Mesendoderm (in vitro differentiated cells): ENCODE results near the gene FBLN2.

Source experiments
- DNase-seq: peaks from one replicate; pipeline ENCODE4 v3.0.0; 2013
- H2AK5ac ChIP-seq: 2 replicates; pipeline ENCODE4 v1.6.1; 2013; ENCODE audit warnings: low read length, inconsistent platforms
- H2BK120ac ChIP-seq: 2 replicates; pipeline ENCODE4 v1.6.1; 2013; ENCODE audit warnings: low read depth, mild to moderate bottlenecking, low read length, moderate library complexity, mixed read lengths
- H2BK15ac ChIP-seq: replicated peaks from 2 replicates; pipeline ENCODE4 v1.6.1; 2013; ENCODE audit warnings: low read depth, mild to moderate bottlenecking, moderate library complexity
- H2BK5ac ChIP-seq: 2 replicates; pipeline ENCODE4 v1.6.1; 2013; ENCODE audit warnings: low read length, inconsistent platforms
- H3K18ac ChIP-seq: 2 replicates; pipeline ENCODE4 v1.6.1; 2013; ENCODE audit warnings: mild to moderate bottlenecking, low read length, mixed read lengths
- H3K23ac ChIP-seq: one replicate; pipeline ENCODE4 v1.6.1; 2013; ENCODE audit warnings: low read length
- H3K27ac ChIP-seq: 2 replicates; pipeline ENCODE4 v1.5.1; 2013; ENCODE audit warnings: low read depth, mild to moderate bottlenecking, inconsistent platforms, low read length, moderate library complexity
- H3K27me3 ChIP-seq: 2 replicates; pipeline ENCODE4 v1.6.1; 2013; ENCODE audit warnings: low read length, control low read depth, mild to moderate bottlenecking, inconsistent platforms; ENCODE audit not compliant: insufficient read depth, poor library complexity
- H3K36me3 ChIP-seq: 2 replicates; pipeline ENCODE4 v1.6.1; 2013; ENCODE audit warnings: low read length, inconsistent platforms; ENCODE audit not compliant: control insufficient read depth, insufficient read depth
- H3K4ac ChIP-seq: one replicate; pipeline ENCODE4 v1.6.1; 2013; ENCODE audit warnings: low read depth, mild to moderate bottlenecking, low read length, moderate library complexity
- H3K4me1 ChIP-seq: 2 replicates; pipeline ENCODE4 v1.6.1; 2013; ENCODE audit warnings: low read depth, low read length, inconsistent platforms; ENCODE audit not compliant: control insufficient read depth
- H3K4me2 ChIP-seq: 2 replicates; pipeline ENCODE4 v1.6.1; 2013; ENCODE audit warnings: low read length
- H3K4me3 ChIP-seq: 2 replicates; pipeline ENCODE4 v1.5.1; 2013; ENCODE audit warnings: mild to moderate bottlenecking, low read length
- H3K56ac ChIP-seq: one replicate; pipeline ENCODE4 v1.6.1; 2013; ENCODE audit warnings: low read length
- H3K79me1 ChIP-seq: 2 replicates; pipeline ENCODE4 v1.6.1; 2013; ENCODE audit warnings: low read length, inconsistent platforms
- H3K79me2 ChIP-seq: 2 replicates; pipeline ENCODE4 v1.6.1; 2013; ENCODE audit warnings: mild to moderate bottlenecking, low read length; ENCODE audit not compliant: control insufficient read depth, insufficient read depth
- H3K9ac ChIP-seq: 2 replicates; pipeline ENCODE4 v1.6.1; 2013; ENCODE audit warnings: low read length, inconsistent platforms
- H4K5ac ChIP-seq: one replicate; pipeline ENCODE4 v1.6.1; 2013; ENCODE audit warnings: low read length
- H4K8ac ChIP-seq: one replicate; pipeline ENCODE4 v1.6.1; 2013; ENCODE audit warnings: low read depth, mild to moderate bottlenecking, control low read depth, low read length, moderate library complexity
- WGBS: extraction: QIAGEN DNeasy Blood & Tissue Kit; methylation state at CpG from one replicate; pipeline ENCODE4 v1.1.7; 2013; ENCODE audit warnings: low lambda C conversion rate, missing lambda C conversion rate; ENCODE audit not compliant: insufficient coverage; ENCODE audit errors: extremely low coverage; 5-methylcytosine and 5-hydroxymethylcytosine counted together

Gene FBLN2

GRCh38 chr3:13650210-13651056, 101.5 kb downstream of the FBLN2 start:
- H3K79me1 ChIP-seq, result no peaks in the 10 kb centered on the region
- DNase-seq, result peak; percentile 90
- H3K23ac ChIP-seq, result no peak overlapping the region
- WGBS, result no CpG with 5 or more reads among the region's 48 CpGs
- no peak overlapping the region for H3K4me3 ChIP-seq
- H4K8ac ChIP-seq, result no peak overlapping the region
- no peak overlapping the region for H2BK15ac ChIP-seq
- H2AK5ac ChIP-seq, result no peak overlapping the region
- H4K5ac ChIP-seq, result no peak overlapping the region
- H2BK5ac ChIP-seq, result no peak overlapping the region
- H3K9ac ChIP-seq, result no peak overlapping the region
- no peak overlapping the region for H3K56ac ChIP-seq
- no peak overlapping the region for H2BK120ac ChIP-seq
- H3K79me2 ChIP-seq, result no peaks in the 10 kb centered on the region
- H3K4me1 ChIP-seq, result no peaks in the 10 kb centered on the region
- H3K18ac ChIP-seq, result no peak overlapping the region
- H3K4me2 ChIP-seq, result no peak overlapping the region
- no peak overlapping the region for H3K27ac ChIP-seq
- H3K27me3 ChIP-seq, result no peaks in the 10 kb centered on the region
- H3K4ac ChIP-seq, result no peak overlapping the region
- no peaks in the 10 kb centered on the region for H3K36me3 ChIP-seq

DNA sequence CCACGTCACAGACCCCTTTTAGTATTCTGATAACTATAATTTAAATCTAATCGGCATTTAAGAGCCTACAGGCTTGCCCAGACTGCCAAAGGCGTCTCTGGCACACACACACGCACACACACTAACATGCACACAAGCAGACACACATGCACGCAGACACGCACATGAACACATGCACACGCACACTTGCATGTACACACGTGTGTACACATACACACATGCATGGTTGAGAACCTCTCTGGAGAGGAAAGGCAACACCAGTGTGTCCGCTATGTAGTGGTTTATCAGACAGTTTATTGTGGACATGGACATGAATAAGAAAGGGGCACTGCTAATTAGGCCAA, 102.1 kb downstream of the FBLN2 start:
- no peaks in the 10 kb centered on the region for H3K79me1 ChIP-seq
- no peak overlapping the region for H3K18ac ChIP-seq
- H3K4ac ChIP-seq, result no peak overlapping the region
- no peak overlapping the region for H2BK15ac ChIP-seq
- no peak overlapping the region for H3K4me2 ChIP-seq
- no CpG with 5 or more reads among the region's 9 CpGs for WGBS
- no peak overlapping the region for H2BK120ac ChIP-seq
- no peak overlapping the region for H3K9ac ChIP-seq
- no peak for DNase-seq
- H3K27ac ChIP-seq, result no peak overlapping the region
- no peak overlapping the region for H2AK5ac ChIP-seq
- no peak overlapping the region for H3K56ac ChIP-seq
- H3K4me1 ChIP-seq, result no peaks in the 10 kb centered on the region
- H4K8ac ChIP-seq, result no peak overlapping the region
- no peaks in the 10 kb centered on the region for H3K79me2 ChIP-seq
- no peaks in the 10 kb centered on the region for H3K36me3 ChIP-seq
- no peak overlapping the region for H4K5ac ChIP-seq
- no peak overlapping the region for H3K23ac ChIP-seq
- H3K27me3 ChIP-seq, result no peaks in the 10 kb centered on the region
- no peak overlapping the region for H3K4me3 ChIP-seq
- H2BK5ac ChIP-seq, result no peak overlapping the region

DNA sequence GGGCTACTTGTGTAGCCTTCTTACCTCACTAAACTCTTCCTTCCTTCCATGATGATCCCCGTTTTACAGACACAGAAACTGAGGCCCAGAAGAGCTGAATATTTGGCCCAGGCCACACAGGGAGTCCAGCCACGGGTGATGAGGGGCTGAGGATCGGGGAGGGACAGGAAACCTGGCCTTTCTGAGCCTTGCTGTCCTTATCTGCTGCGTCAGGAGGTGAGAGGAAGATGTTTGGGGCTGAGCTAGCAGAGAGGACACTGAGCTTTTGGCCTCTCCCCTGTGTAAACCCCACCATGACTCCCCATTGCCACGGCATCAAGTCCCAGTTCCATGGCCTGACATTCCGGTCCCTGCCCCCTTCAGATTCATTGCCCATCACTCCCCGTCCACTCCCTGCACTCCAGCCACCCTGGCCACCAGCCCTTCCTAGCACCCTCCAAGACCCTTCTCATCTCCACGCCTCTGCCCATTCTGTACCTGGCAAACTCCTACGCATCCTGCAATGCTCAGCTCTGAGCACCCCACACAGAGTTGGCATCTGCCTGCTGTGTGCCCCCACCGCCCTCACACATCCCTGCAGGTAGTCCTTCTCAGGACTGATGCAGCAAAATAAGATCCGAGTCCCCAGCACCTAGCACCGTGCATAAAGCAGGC, 103.0 kb downstream of the FBLN2 start:
- Histone ChIP-seq H3K18ac (no peak overlapping the region), H3K27ac (no peak overlapping the region), H2BK120ac (no peak overlapping the region), H3K4ac (no peak overlapping the region), H3K4me2 (no peak overlapping the region), H3K79me2 (no peaks in the 10 kb centered on the region), H3K79me1 (no peaks in the 10 kb centered on the region), H4K5ac (no peak overlapping the region), H4K8ac (no peak overlapping the region), H3K36me3 (no peaks in the 10 kb centered on the region), H3K56ac (no peak overlapping the region), H3K27me3 (no peaks in the 10 kb centered on the region), H3K9ac (no peak overlapping the region), H3K4me1 (no peaks in the 10 kb centered on the region), H2BK5ac (no peak overlapping the region), H3K4me3 (no peak overlapping the region), H3K23ac (no peak overlapping the region), H2BK15ac (no peak overlapping the region), H2AK5ac (no peak overlapping the region)
- no peak for DNase-seq
- WGBS, result no CpG with 5 or more reads among the region's 12 CpGs

DNA sequence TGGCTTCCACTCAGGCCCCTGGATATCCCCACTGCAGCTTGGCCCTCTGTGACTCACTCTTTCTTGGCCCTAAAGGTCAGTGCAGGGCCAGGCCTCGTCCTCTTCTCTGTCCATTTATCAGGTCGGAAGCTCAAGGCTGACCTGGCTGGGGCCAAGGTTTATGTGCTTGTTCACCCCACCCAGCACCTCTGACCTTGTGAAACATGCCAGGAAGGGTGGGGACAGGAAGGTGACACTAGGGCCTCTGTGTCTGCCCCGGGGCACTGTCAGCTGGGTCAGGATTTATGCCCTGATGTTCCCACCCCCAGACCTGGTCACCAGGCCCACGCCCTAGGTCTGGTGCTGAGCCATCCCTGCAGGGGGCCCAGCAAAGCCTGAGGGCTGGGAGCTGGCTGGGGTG, 103.8 kb downstream of the FBLN2 start:
- Histone ChIP-seq H2BK5ac (no peak overlapping the region), H3K23ac (no peak overlapping the region), H3K79me2 (no peaks in the 10 kb centered on the region), H4K5ac (no peak overlapping the region), H3K9ac (no peak overlapping the region), H2AK5ac (no peak overlapping the region), H3K4me3 (no peak overlapping the region), H2BK15ac (no peak overlapping the region), H3K56ac (no peak overlapping the region), H3K27me3 (no peaks in the 10 kb centered on the region), H2BK120ac (no peak overlapping the region), H3K4ac (no peak overlapping the region), H3K79me1 (no peaks in the 10 kb centered on the region), H3K4me2 (no peak overlapping the region), H3K36me3 (no peaks in the 10 kb centered on the region), H3K27ac (no peak overlapping the region), H4K8ac (no peak overlapping the region), H3K4me1 (no peaks in the 10 kb centered on the region), H3K18ac (no peak overlapping the region)
- WGBS, result no CpG with 5 or more reads among the region's 4 CpGs
- DNase-seq, result no peak

DNA sequence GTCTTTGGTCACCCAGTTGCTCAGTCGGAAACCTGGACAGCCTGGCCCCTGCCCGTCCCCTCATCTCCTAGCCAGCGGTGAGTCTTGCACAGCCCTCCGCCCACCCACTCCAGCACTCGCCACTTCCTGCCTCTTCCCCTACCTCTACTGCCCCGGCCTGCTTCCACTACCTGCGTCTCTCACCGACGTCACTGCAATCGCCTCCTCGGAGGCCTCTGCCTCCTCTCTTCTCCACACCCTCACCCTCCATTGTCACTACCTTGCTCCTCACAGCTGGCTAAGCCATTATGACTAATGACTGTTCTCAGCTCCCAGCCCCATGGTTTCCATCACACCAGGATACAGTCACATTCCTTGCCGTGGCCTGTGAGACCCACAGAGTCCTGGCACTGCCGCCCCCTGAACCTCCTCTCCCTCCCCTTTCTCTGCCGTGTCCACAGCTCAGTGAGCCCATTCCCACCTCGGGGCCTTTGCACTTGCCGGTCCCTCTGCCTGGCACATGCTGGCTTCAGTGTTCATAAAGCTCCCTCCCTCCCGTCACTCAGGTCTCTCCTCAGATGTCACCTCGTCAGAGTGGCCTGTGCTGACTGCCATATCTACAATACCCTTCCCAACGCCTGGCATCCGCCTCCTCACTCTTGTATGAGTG, 104.8 kb downstream of the FBLN2 start:
- no peak overlapping the region for H3K4ac ChIP-seq
- no peaks in the 10 kb centered on the region for H3K79me2 ChIP-seq
- H3K79me1 ChIP-seq, result no peaks in the 10 kb centered on the region
- no peak overlapping the region for H3K18ac ChIP-seq
- H3K36me3 ChIP-seq, result no peaks in the 10 kb centered on the region
- no CpG with 5 or more reads among the region's 20 CpGs for WGBS
- no peak overlapping the region for H2AK5ac ChIP-seq
- no peak overlapping the region for H2BK120ac ChIP-seq
- peak; percentile 66 for DNase-seq
- H3K23ac ChIP-seq, result no peak overlapping the region
- H3K4me3 ChIP-seq, result no peak overlapping the region
- no peak overlapping the region for H3K27ac ChIP-seq
- no peak overlapping the region for H2BK15ac ChIP-seq
- H3K4me1 ChIP-seq, result no peaks in the 10 kb centered on the region
- H3K4me2 ChIP-seq, result no peak overlapping the region
- H4K5ac ChIP-seq, result no peak overlapping the region
- no peaks in the 10 kb centered on the region for H3K27me3 ChIP-seq
- no peak overlapping the region for H3K56ac ChIP-seq
- no peak overlapping the region for H3K9ac ChIP-seq
- H4K8ac ChIP-seq, result no peak overlapping the region
- no peak overlapping the region for H2BK5ac ChIP-seq
